ENCODE data around the gene PIP4P1. TPM values are rescaled to one million over a fixed set of nuclear protein-coding genes. Genes with fewer than 3 reads are reported as not detected.

PIP4P1 gene
- total and polyA plus RNA-seq, 4 experiments from 2014 or later, result 32.4 to 78.1 (median 61.0) TPM

- Histone ChIP-seq H3K36me3 (ENCODE audit: insufficient read depth, low read length) (no peaks in the 10 kb centered on the region), H3K4me3 (ENCODE audit: low read length in 2 of 2) (peak overlapping the region in 1 of 2 donors; percentile 1), H3K27ac (ENCODE audit: low read depth, low read length) (no peak overlapping the region), H3K9me3 (ENCODE audit: control insufficient read depth in 1 of 2, low read length in 2 of 2) (no peaks in the 10 kb centered on the region), H3K4me1 (ENCODE audit: insufficient read depth, low read length) (peaks cover 75% of the 10 kb centered on the region), H3K27me3 (ENCODE audit: insufficient read depth, low read length) (no peaks in the 10 kb centered on the region)
- Mint-ChIP-seq H3K9me3 (peaks cover 0 to 2% (median 0%) of the 10 kb centered on the region in 8 donors), H3K27me3 (no peaks in the 10 kb centered on the region), H3K4me1 (peaks cover 59 to 88% (median 70%) of the 10 kb centered on the region in 4 donors), H3K4me3 (peak overlapping the region; percentile 60 to 87 (median 84)), H3K36me3 (no peaks in the 10 kb centered on the region), H3K27ac (peak overlapping the region; percentile 33 to 95 (median 86))
- ChIA-PET POLR2A (ENCODE audit: partially characterized antibody) (interaction anchor here (0.9 to 5.5 kb wide), 8 partner anchors 10 to 156 kb away, joined by 3 to 74 read pairs (median 16); partner anchors contain the start of genes APEX1, CCNB1IP1, OSGEP and PIP4P1), CTCF (ENCODE audit: partially characterized antibody) (interaction anchor here (1.4 to 1.5 kb wide), 3 partner anchors 18 to 76 kb away, joined by 4 to 6 read pairs (median 4); no protein-coding TSS in a partner anchor)
- intact Hi-C loops (cut with micrococcal nuclease), result loop anchor here (1.0 kb wide), 1 partner anchor 12 kb away; no protein-coding TSS in a partner anchor
- peak in 4 of 5 donors; percentile 15 to 38 (median 21) for DNase-seq
Observed at GRCh38 chr14:20489093-20489994, 28.1 kb upstream of the PIP4P1 start.

GRCh38 chr14:20487396-20487725 is 26.1 kb upstream of the PIP4P1 start:
- H3K4me1 ChIP-seq (ENCODE audit: insufficient read depth, low read length), result peaks cover 78% of the 10 kb centered on the region
- H3K36me3 ChIP-seq (ENCODE audit: insufficient read depth, low read length), result no peaks in the 10 kb centered on the region
- peak overlapping the region; percentile 4 to 88 (median 73) for H3K27ac Mint-ChIP-seq
- no peaks in the 10 kb centered on the region for H3K9me3 ChIP-seq (ENCODE audit: control insufficient read depth in 1 of 2, low read length in 2 of 2)
- no peaks in the 10 kb centered on the region for H3K36me3 Mint-ChIP-seq
- no peak overlapping the region for H3K27ac ChIP-seq (ENCODE audit: low read depth, low read length)
- ChIA-PET POLR2A (ENCODE audit: partially characterized antibody) (interaction anchor here (0.6 to 5.5 kb wide), 12 partner anchors 9 to 196 kb away, joined by 3 to 74 read pairs (median 7); partner anchors contain the start of genes APEX1, OSGEP, PIP4P1 and PNP), CTCF (ENCODE audit: partially characterized antibody) (interaction anchor here (1.0 to 2.8 kb wide), 8 partner anchors 8 to 160 kb away, joined by 3 to 14 read pairs (median 6); partner anchors contain the start of genes APEX1, OSGEP and PNP)
- intact Hi-C loops (cut with micrococcal nuclease), result loop anchor here (2.0 kb wide), 1 partner anchor 19 kb away; the partner anchor contains the start of gene PNP
- no peaks in the 10 kb centered on the region for H3K27me3 ChIP-seq (ENCODE audit: insufficient read depth, low read length)
- no peak for DNase-seq
- no peaks in the 10 kb centered on the region for H3K27me3 Mint-ChIP-seq
- peaks cover 0 to 2% (median 0%) of the 10 kb centered on the region in 8 donors for H3K9me3 Mint-ChIP-seq
- H3K4me1 Mint-ChIP-seq, result peaks cover 65 to 96% (median 78%) of the 10 kb centered on the region in 4 donors
- H3K4me3 Mint-ChIP-seq, result peak overlapping the region in 7 of 8 donors; percentile 68 to 76 (median 72)
- peak overlapping the region in 1 of 2 donors; percentile 31 for H3K4me3 ChIP-seq (ENCODE audit: low read length in 2 of 2)

GRCh38 chr14:20486684-20487395 is 25.6 kb upstream of the PIP4P1 start:
- Histone ChIP-seq H3K9me3 (ENCODE audit: control insufficient read depth in 1 of 2, low read length in 2 of 2) (no peaks in the 10 kb centered on the region), H3K27ac (ENCODE audit: low read depth, low read length) (no peak overlapping the region), H3K4me3 (ENCODE audit: low read length in 2 of 2) (peak overlapping the region in 1 of 2 donors; percentile 31), H3K27me3 (ENCODE audit: insufficient read depth, low read length) (no peaks in the 10 kb centered on the region), H3K36me3 (ENCODE audit: insufficient read depth, low read length) (no peaks in the 10 kb centered on the region), H3K4me1 (ENCODE audit: insufficient read depth, low read length) (peaks cover 78% of the 10 kb centered on the region)
- POLR2A ChIA-PET (ENCODE audit: partially characterized antibody), result interaction anchor here (0.6 to 5.5 kb wide), 13 partner anchors 9 to 196 kb away, joined by 3 to 74 read pairs (median 7); partner anchors contain the start of genes APEX1, OSGEP, PARP2 and PIP4P1
- peak overlapping the region; percentile 4 to 84 (median 73) for H3K27ac Mint-ChIP-seq
- peak in 3 of 5 donors; percentile 18 to 27 (median 22) for DNase-seq
- intact Hi-C loops (cut with micrococcal nuclease), result loop anchor here (2.0 kb wide), 1 partner anchor 18 kb away; the partner anchor contains the start of gene PNP
- no peaks in the 10 kb centered on the region for H3K27me3 Mint-ChIP-seq
- H3K36me3 Mint-ChIP-seq, result no peaks in the 10 kb centered on the region
- CTCF ChIA-PET (ENCODE audit: partially characterized antibody), result interaction anchor here (1.0 to 2.8 kb wide), 7 partner anchors 8 to 160 kb away, joined by 3 to 14 read pairs (median 5); partner anchors contain the start of genes APEX1, OSGEP and PNP
- H3K4me3 Mint-ChIP-seq, result peak overlapping the region in 7 of 8 donors; percentile 60 to 76 (median 72)
- H3K9me3 Mint-ChIP-seq, result peaks cover 0 to 2% (median 0%) of the 10 kb centered on the region in 8 donors
- peaks cover 65 to 96% (median 78%) of the 10 kb centered on the region in 4 donors for H3K4me1 Mint-ChIP-seq

DNA sequence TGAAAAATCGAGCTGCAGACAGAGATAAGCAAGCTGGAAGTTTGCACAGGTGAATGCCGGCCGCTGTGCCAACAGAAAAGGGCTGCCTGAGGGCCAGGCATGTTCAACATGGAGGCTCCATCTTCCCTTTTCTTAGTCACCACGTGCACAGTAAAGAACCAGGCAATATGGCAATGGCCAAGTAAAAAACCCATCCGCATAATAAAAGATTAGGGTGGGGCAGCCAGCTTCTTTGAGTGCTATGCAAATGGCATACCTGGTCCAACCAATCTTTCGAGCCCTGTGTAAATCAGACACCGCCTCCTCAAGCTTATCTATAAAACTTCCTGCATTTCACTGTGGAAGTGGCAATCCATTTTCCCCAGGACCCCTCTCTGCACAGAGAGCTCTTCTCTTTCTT is 24.7 kb upstream of the PIP4P1 start:
- CTCF ChIA-PET (ENCODE audit: partially characterized antibody), result interaction anchor here (1.0 to 2.8 kb wide), 3 partner anchors 16 to 71 kb away, joined by 3 to 14 read pairs (median 11); partner anchors contain the start of genes APEX1, OSGEP and PNP
- Mint-ChIP-seq H3K27me3 (no peaks in the 10 kb centered on the region), H3K36me3 (no peaks in the 10 kb centered on the region), H3K4me3 (no peak overlapping the region), H3K9me3 (peaks cover 0 to 2% (median 0%) of the 10 kb centered on the region in 8 donors), H3K4me1 (peaks cover 61 to 93% (median 79%) of the 10 kb centered on the region in 4 donors), H3K27ac (peak overlapping the region in 3 of 7 donors; percentile 12 to 62 (median 25))
- intact Hi-C loops (cut with micrococcal nuclease), result loop anchor here (2.0 kb wide), 1 partner anchor 17 kb away; the partner anchor contains the start of gene PNP
- no peak overlapping the region for H3K27ac ChIP-seq (ENCODE audit: low read depth, low read length)
- no peaks in the 10 kb centered on the region for H3K36me3 ChIP-seq (ENCODE audit: insufficient read depth, low read length)
- no peak for DNase-seq
- POLR2A ChIA-PET (ENCODE audit: partially characterized antibody), result interaction anchor here (1.2 to 5.5 kb wide), 6 partner anchors 8 to 142 kb away, joined by 3 to 74 read pairs (median 12); partner anchors contain the start of genes PARP2 and PNP
- H3K27me3 ChIP-seq (ENCODE audit: insufficient read depth, low read length), result no peaks in the 10 kb centered on the region
- H3K4me3 ChIP-seq (ENCODE audit: low read length in 2 of 2), result no peak overlapping the region
- no peaks in the 10 kb centered on the region for H3K9me3 ChIP-seq (ENCODE audit: control insufficient read depth in 1 of 2, low read length in 2 of 2)
- H3K4me1 ChIP-seq (ENCODE audit: insufficient read depth, low read length), result peaks cover 78% of the 10 kb centered on the region

DNA sequence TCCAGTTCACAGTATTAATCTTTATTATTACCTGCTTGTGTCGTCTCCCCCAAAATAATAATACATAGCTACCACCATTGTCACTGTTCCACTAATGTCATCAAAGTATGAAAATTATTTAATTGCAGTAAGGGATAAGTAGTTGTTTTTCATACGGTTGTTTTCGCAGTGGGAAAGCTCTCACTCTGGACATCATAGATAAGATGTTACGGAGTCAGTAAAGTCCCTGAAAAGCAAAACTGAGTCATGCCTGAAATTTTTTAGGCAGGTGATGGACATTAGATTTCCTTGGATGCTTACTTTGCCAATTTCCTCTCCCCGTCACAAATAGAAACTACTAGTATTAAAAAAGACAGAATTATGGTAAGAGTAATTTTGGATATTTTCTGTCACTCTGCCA is 21.1 kb upstream of the PIP4P1 start:
- CTCF ChIA-PET (ENCODE audit: partially characterized antibody), result interaction anchor here (1.2 to 2.1 kb wide), 3 partner anchors 13 to 209 kb away, joined by 4 to 5 read pairs (median 4); partner anchors contain the start of gene PNP
- DNase-seq, result no peak
- Mint-ChIP-seq H3K36me3 (peaks cover 10 to 14% of the 10 kb centered on the region in 2 donors), H3K4me1 (peaks cover 54 to 87% (median 72%) of the 10 kb centered on the region in 4 donors), H3K4me3 (no peak overlapping the region), H3K27ac (peak overlapping the region; percentile 8 to 96 (median 80)), H3K27me3 (no peaks in the 10 kb centered on the region), H3K9me3 (peaks cover 0 to 3% (median 0%) of the 10 kb centered on the region in 8 donors)
- peaks cover 77% of the 10 kb centered on the region for H3K4me1 ChIP-seq (ENCODE audit: insufficient read depth, low read length)
- intact Hi-C loops (cut with micrococcal nuclease), result no loop called here
- POLR2A ChIA-PET (ENCODE audit: partially characterized antibody), result interaction anchor here (1.4 to 7.0 kb wide), 2 partner anchors 10 to 14 kb away, joined by 4 to 52 read pairs; partner anchors contain the start of gene PNP
- H3K4me3 ChIP-seq (ENCODE audit: low read length in 2 of 2), result no peak overlapping the region
- H3K27me3 ChIP-seq (ENCODE audit: insufficient read depth, low read length), result no peaks in the 10 kb centered on the region
- H3K27ac ChIP-seq (ENCODE audit: low read depth, low read length), result no peak overlapping the region
- H3K9me3 ChIP-seq (ENCODE audit: control insufficient read depth in 1 of 2, low read length in 2 of 2), result no peaks in the 10 kb centered on the region
- H3K36me3 ChIP-seq (ENCODE audit: insufficient read depth, low read length), result no peaks in the 10 kb centered on the region

GRCh38 chr14:20478894-20479293 is 17.7 kb upstream of the PIP4P1 start:
- H3K27me3 ChIP-seq (ENCODE audit: insufficient read depth, low read length), result no peaks in the 10 kb centered on the region
- Mint-ChIP-seq H3K27me3 (no peaks in the 10 kb centered on the region), H3K9me3 (peaks cover 0 to 3% (median 0%) of the 10 kb centered on the region in 8 donors), H3K27ac (peak overlapping the region in 5 of 7 donors; percentile 48 to 88 (median 83)), H3K4me1 (peaks cover 63 to 95% (median 79%) of the 10 kb centered on the region in 4 donors), H3K4me3 (peak overlapping the region in 2 of 8 donors; percentile 3 to 10), H3K36me3 (peaks cover 45 to 49% of the 10 kb centered on the region in 2 donors)
- H3K36me3 ChIP-seq (ENCODE audit: insufficient read depth, low read length), result peaks cover 29% of the 10 kb centered on the region
- H3K4me1 ChIP-seq (ENCODE audit: insufficient read depth, low read length), result peaks cover 95% of the 10 kb centered on the region
- no peaks in the 10 kb centered on the region for H3K9me3 ChIP-seq (ENCODE audit: control insufficient read depth in 1 of 2, low read length in 2 of 2)
- CTCF ChIA-PET (ENCODE audit: partially characterized antibody), result interaction anchor here (1.5 to 2.5 kb wide), 3 partner anchors 9 to 17 kb away, joined by 5 to 7 read pairs (median 5); partner anchors contain the start of genes PIP4P1 and PNP
- POLR2A ChIA-PET (ENCODE audit: partially characterized antibody), result interaction anchor here (1.1 to 7.0 kb wide), 6 partner anchors 8 to 136 kb away, joined by 3 to 70 read pairs (median 18); partner anchors contain the start of genes APEX1, OSGEP, PARP2 and PIP4P1
- no peak overlapping the region for H3K27ac ChIP-seq (ENCODE audit: low read depth, low read length)
- H3K4me3 ChIP-seq (ENCODE audit: low read length in 2 of 2), result no peak overlapping the region
- DNase-seq, result no peak
- intact Hi-C loops (cut with micrococcal nuclease), result no loop called here
